DOHH2 (cell line): ENCODE measurements around the gene CACNA2D3.

Source experiments
- CTCF ChIP-seq: fragments of 200-600 bp; sonication (generic); IDR thresholded peaks from one replicate; pipeline ENCODE4 v1.5.1; 2014; ENCODE audit warnings: antibody characterized with exemption, mild to moderate bottlenecking, low read depth, low read length; ENCODE audit not compliant: poor library complexity, severe bottlenecking
- EZH2phosphoT487 ChIP-seq: fragments of 200-600 bp; sonication (generic); IDR thresholded peaks from 2 replicates; pipeline ENCODE4 v1.6.1; 2017; ENCODE audit warnings: borderline replicate concordance, mild to moderate bottlenecking, antibody characterized with exemption, low read length, moderate library complexity, mixed read lengths

DNA sequence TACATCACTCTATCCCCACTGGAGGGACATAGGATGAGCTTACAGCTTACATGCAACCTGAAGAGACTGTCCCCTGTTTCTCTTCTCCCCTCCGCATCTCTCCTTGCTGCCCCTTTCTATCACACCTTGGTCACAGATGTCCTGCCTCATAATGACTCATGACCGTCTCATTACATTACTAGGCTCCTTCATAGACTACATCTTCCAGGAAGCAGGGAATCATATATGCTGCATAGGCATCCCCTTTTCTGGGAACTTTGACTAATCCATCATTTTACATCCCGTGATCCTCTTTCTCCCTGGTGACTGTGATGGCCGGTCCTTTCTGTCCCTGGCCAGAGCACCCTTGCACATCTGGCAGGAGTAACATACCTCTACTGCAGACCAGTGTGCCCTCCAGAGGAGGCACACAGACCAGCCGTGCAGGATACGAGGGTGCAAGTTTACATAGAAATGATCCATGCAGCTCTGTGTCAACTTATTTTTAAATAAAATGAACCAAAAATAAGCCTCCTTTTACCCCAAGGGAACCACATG is 188.9 kb downstream of the CACNA2D3 start:
- TF ChIP-seq CTCF: no peak
- no peak for TF ChIP-seq EZH2phosphoT487
